Head of caudate nucleus (tissue), 42 donors: ENCODE data around the gene SNX14.
"Not testable (repeated sequence)": the region's sequence is repeated elsewhere in the genome, so short reads cannot be mapped to it uniquely, and the experiment has no call there.

Experiments used
- DNase-seq, 42 donors: peaks; one replicate each; pipeline versions ENCODE4 v3.0.0 to v3.0.0-alpha.2; 2020 to 2021; ENCODE audit warnings: mixed read lengths in 7 of 42
- intact Hi-C: fragments of 100-400 bp; cut with DNase I; formaldehyde crosslinking; loops from one replicate; pipeline ENCODE4 v1.15.0; 2022

SNX14 gene

DNA sequence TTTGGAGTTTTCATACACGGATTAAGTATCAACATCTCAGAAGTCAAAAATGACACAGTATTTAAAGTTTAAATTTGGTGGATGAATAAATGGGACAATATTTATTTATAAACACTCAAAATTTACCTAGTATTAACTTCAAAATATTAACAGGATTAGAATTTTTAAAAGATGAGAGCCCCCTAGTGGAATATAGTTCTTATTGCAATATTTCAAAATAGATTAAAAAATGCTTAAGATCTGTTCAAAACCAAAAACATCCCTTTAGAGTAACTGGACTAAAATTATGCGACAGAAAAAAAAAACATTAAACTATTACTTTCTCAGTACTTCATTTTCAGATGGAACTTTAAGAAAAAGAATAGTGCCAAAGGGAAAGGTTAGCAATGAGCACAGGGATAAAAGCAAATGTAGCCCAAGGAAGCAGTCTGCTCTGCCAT, 56.6 kb downstream of the SNX14 start:
- no peak for DNase-seq
- intact Hi-C loops, result no loop called here

DNA sequence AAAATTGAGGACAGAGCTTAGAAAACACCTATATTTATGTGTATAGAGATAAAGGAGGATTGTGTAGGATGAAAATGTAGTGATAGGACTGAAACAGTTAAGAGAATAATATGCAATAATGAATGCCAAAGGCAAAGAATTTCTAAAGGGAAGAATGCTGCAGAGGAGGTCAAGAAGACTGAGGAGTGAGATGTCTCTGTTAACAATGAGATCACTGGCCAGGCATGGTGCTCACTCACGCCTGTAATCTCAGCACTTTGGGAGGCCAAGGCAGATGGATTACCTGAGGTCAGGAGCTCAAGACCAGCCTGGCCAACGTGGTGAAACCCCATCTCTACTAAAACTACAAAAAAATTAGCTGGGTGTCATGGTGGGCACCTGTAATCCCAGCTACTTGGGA, 69.4 kb downstream of the SNX14 start:
- DNase-seq, intact Hi-C loops: not testable (repeated sequence)

DNA sequence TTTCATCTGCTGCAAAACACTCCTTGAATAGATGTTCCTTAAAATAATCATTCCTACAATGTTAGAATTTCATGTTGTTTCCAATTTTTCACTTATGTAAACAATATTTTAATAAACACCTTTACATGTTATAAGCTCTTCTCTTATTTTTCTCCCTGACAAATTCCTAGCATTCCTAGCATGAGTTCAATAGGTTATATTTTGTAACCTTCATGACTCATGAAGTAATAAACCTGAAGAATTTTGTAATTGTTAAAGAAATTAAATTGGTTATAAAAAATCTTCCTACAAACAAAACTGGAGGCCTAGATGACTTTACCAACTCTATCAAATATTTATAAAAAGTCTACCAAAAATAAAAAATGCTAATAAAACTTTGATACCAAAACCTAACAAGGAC, 77.5 kb downstream of the SNX14 start:
- no peak for DNase-seq
- intact Hi-C loops, result no loop called here

DNA sequence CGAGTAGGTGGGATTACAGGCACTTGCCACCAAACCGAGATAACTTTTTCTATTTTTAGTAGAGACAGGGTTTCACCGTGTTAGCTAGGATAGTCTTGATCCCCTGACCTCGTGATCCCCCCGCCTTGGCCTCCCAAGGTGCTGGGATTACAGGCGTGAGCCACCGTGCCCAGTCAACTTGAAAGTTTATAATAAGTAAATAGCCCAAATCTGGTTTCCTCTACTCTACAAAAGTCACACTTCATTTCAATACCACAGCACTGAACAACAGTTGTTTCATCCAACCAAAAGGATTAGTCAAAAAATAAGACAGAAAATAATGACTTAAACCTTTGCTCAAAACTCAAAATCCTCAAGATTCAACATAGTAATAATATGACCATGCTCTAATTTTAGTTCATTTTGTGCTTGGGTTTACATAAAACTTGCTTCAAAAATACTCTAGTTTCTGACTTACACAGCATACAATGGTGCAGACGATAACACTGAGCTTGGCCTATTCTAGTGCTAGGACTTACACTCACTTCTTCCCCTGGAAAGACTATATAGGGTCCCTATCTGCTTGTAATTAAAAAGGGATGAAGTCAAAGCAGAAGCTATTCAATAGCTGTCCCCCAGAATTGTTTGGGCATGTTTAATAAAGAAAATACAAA, 87.1 kb downstream of the SNX14 start:
- intact Hi-C loops, result no loop called here
- DNase-seq, result no peak

DNA sequence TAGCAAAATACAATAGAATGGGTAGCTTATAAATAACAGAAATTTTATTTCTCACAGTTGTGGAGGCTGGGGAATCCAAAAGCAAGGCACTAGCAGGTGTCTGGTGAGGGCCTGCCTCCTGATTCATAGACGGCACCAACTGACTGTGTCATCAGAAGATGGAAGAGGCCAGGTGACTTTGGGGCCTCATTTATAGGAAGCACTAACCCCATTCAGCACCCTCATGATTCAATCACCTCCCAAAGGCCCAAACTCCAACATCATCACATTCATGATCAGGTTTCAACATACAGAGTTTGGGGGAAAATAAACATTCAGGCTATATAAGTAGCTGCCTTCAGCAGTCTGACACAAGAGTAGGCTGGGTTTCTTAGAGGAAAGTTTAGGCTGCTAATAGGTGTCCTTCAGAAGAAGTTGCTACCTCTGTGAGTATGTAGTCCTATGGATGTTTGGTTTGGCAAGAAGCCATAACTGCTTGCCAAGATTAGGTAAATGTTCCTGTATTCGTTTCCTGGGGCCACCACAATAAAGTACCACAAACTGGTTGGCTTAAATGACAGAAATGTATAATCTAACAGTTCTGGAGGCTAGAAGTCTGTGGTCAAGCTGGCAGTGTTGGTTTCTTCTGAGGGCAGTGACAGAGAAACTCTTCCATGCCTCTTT, 94.9 kb downstream of the SNX14 start:
- intact Hi-C loops, result no loop called here
- DNase-seq, result no peak

DNA sequence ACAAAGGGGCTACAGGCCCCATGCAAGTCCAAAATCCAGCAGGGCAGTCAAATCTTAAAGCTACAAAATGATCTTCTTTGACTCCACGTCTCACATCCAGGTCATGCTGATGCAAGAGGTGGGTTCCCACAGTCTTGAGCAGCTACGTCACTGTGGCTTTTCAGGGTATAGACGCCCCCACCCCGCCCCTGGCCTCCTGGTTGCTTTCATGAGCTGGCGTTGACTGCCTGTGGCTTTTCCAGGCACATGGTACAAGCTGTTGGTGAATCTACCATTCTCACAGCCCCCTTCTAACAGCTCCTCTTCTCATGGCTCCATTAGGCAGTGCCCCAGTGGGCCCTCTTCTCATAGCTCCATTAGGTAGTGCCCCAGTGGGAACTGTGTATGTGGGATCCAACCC, 96.8 kb downstream of the SNX14 start:
- DNase-seq, result no peak
- intact Hi-C loops, result no loop called here

DNA sequence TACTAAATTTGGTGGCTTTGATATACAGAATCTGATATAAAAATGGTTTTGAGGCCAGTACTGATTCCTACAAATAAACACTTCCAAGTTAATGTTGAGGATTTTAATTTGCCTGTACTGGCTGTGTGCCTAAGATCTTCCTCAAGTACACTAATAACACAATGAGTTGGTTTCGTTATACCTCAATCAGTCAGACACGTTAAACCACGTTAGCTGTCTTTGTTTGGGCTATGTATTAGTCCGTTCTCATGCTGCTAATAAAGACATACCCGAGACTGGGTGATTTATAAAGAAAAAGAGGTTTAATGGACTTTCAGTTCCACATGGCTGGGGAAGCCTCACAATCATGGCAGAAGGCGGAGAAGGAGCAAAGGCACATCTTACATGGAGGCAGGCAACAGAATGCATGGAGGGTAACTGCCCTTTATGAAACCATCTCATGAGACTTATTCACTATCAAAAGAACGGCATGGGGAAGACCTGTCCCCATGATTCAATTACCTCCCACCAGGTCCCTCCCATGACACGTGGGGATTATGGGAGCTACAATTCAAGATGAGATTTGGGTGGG, 97.6 kb downstream of the SNX14 start:
- intact Hi-C loops, result no loop called here
- DNase-seq, result no peak

DNA sequence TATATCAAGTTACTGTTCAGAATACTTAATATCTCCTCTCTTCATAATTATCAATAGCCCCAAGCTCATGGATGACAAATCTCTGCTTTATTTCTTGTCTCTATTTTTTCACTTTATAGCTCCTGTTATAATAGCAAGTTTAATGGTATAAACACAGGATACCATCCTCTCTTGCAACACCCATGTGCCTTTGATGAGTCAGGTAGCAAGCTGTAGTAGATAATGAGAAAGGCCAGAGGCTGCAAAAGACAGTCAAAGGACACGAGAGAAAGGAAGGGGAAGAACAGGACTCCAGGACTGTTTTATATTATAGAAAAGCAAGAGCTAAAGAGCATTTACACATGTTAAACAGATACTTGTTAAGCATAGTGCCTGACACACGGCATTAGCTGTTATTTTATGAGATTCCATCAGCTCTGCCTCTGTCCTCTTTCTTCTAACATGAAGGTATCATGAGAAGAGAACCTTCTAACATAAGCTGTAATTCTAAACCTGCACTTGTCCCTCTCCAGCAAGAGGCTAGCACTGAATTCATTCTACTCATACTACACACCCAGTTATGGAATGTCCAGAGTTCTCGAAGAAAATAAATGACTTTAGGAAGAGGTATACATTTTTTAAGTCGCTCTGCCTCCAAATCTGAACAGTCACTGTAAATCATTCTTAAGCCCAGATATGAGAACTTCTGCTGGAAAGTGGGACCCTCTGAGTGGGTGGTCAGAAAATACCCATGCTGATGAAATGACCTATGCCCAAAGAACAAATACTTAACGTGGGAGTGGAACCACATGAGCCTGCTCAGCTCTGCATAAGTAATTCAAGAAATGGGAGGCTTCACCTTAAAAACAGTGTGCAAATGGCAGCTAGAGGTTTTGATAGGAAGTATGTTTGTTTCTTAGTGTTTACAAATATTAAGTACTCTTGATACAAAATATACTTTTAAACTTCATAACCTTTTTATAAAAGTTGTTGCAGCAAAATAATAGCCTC, 98.8 kb downstream of the SNX14 start:
- no peak for DNase-seq
- intact Hi-C loops, result no loop called here

DNA sequence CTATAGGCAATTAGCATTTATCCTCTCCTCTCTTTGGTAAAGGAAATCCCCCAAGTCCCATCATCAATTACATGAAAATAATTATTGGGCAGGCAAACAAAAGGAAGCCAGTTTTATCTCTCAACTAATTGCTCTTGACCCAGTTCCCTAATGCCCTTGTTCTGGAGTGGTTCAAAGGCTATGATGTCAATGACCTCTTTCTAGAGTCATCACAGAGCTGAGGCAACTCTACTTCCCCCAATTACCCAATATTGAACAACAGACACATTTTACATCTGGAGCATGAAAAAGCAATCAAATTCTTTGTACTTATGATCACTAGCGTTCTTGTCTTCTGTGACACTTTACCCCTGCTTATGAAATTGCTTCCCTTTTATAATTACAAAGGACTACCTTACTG, 100.3 kb downstream of the SNX14 start:
- intact Hi-C loops, result no loop called here
- no peak for DNase-seq

DNA sequence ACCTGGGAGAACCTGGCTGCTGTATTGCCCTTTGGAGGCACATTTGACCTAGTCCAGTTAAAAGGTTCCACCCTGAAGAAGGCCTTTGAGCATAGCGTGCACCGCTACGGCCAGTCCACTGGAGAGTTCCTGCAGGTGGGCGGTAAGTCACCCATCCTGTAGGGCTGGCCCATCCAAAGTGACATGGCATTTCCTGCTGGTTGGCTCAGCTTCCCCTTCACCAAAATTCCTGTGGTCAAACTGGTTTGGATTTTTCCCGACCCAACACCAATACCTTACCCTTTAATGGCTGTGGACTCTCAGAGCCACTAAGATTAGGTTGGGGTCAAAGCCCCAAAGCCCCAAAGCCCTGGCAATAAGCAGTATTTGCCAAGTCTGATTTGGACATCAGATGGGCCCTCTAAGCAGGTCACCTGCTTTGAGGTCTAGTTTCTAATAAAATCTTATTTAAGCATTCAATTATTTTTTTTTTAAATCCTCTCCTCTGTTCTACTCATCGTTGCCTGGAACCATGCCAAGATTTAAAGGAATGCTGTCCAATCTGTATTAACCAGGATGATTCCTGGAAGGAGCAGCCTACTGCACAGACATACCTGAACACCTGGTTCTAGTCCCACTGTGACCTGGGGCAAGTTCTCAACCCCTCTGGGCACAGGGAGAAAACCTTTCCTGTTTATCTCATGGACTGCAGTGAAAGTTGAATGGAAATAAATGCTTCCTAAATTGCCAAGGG, 103.0 kb downstream of the SNX14 start:
- intact Hi-C loops, result no loop called here

DNA sequence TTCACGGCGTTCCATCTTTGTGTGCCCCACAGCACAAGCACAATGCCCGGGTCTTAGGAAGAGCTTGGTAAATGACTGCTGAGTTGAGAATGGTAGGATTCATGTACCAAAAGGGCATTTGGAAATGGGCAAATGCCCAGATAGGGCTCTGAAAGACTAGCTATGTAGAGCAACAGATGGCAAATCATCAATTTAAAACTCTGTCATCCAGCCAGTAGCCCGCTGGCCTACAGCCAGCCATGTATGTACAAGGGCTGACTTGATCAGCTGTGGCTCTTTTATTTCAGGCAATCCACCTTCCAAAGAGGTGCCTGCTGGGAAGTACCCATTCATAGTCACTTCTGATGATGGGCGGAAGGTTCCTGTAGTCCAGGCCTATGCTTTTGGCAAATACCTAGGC, 108.7 kb downstream of the SNX14 start:
- DNase-seq, result no peak

More for the DNA sequence above, 103.0 kb downstream of the SNX14 start:
- no peak for DNase-seq

DNA sequence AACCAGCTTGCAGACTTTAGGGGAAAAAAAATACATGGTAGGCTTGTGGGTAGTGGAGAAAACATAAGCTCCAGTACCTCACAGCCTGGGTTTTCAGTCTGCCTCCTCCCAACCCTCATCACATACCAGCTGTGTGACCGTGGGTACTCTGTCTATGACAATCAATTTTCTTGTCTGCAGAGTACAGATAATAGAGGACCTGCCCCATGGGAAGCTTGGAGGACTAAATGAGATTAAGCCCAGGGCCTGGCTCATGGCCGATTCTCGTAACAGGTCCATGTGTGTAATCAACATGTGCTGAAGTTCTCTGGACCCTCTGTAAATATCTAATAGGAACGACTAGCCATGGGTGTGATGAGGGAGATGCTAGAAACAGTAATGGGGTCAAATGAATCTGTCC, 109.8 kb downstream of the SNX14 start:
- no peak for DNase-seq
- intact Hi-C loops, result loop anchor here (2.0 kb wide), 1 partner anchor 129 kb away; no protein-coding TSS in a partner anchor

More for the DNA sequence above, 108.7 kb downstream of the SNX14 start:
- intact Hi-C loops, result no loop called here

DNA sequence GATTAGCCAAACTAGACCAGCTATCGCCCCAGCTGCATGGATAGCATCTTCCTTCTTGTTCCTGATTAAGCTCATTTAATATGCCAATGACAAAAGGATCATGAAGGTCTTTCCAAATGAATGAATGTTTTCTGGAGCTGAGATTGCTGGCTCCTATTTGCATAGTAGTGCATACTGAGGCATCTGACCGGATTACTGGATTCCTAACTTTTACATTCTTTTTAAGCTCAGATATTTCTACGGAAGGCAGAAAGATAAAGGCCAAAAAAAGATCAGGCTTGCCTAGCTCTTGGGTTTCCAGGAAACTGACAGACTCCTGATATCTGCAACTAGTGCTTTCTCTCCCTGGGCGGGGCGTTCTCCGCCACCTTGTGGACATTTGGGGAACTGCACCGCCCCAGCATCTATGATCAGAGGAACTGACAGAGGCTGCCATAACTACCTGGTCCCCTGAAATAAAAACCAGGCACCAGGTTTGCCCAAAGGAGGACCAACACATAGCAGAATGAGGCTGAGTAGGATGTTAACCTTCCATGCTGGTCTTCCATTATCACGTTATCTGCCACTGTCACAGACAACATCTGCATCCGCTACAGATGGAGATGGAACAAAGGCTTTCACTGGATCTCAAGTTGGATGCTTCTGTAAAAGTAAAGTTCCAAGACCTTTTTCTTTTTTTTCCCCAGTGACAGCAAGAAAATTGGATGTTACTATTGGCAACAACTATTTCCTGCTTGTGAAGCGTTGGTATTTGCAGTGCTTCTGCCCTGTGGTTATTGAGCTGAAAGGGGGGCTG, 110.6 kb downstream of the SNX14 start:
- intact Hi-C loops, result loop anchor here (2.0 kb wide), 1 partner anchor 128 kb away; no protein-coding TSS in a partner anchor

DNA sequence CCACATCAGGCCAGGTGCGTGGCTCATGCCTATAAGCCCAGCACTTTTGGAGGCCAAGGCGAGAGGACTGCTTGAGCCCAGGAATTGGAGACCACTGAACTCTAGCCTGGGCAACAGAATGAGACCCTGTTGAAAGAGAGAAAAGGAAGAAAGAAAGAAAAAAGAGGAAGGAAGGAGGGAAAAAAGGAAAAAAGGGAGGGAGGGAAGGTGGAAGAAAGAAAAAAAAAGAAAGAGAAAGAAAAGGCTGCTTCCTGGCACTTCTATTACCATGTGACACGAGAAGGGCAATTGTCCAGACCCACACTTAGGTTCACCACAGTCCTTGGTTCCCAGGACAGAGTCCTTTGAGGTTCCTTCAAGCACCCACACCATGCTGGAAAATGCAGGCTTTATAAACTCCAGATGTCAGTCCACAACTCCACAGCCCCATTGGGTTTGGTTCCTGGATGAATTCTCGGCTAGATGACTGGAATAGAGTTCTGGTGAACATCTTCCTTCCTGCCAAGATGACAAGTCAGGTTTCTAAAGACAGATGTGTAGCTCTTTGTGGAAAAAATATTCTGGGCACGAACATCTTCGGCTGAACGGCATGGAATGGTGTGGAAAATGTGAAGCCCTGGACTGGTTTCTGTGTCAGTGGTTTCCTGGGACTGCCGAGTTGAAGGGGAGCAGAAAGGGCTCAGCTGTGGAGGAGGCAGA, 111.3 kb downstream of the SNX14 start:
- no peak for DNase-seq

More for the DNA sequence above, 110.6 kb downstream of the SNX14 start:
- peak in 41 of 42 donors; percentile 55 to 91 (median 81) for DNase-seq

DNA sequence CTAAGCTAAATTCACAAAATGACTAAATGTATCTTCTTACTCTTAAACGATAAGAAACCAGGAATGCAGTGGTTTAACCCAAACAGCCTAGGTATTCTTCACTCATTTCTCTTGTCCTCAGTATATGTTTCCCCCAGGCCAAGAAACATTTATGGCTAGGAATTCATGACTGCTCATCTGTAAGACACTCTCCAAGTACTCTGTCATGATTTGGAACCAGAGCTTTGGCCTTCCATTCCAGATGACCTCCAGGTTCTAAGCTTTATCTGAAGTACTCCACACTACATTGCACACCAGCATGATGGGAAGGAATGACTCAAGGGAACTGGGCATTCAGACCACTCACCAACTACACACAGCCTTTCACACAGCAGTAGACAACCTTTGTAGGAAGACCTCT, 114.5 kb downstream of the SNX14 start:
- no peak for DNase-seq
- intact Hi-C loops, result no loop called here

More for the DNA sequence above, 111.3 kb downstream of the SNX14 start:
- intact Hi-C loops, result loop anchor here (2.0 kb wide), 1 partner anchor 128 kb away; no protein-coding TSS in a partner anchor

DNA sequence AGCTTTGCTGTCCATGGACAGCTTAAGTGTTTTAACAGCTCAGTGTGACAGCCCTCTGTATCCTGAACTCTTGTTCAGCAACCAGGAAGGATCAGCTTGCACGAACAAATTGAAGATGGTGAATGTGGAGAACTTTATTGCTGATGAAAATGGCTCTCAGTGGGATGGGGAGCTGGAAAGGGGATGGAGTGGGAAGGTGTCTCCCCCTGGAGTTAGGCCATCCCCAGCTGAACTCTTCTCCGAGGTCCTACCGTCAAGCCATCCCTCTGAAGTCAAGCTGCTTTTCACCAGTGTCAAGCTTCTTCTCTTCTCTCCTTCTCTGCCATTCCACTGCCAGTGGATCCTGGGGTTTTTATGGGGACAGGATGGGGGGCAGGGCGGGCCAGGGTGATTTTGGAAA, 117.1 kb downstream of the SNX14 start:
- intact Hi-C loops, result no loop called here
- DNase-seq, result no peak

DNA sequence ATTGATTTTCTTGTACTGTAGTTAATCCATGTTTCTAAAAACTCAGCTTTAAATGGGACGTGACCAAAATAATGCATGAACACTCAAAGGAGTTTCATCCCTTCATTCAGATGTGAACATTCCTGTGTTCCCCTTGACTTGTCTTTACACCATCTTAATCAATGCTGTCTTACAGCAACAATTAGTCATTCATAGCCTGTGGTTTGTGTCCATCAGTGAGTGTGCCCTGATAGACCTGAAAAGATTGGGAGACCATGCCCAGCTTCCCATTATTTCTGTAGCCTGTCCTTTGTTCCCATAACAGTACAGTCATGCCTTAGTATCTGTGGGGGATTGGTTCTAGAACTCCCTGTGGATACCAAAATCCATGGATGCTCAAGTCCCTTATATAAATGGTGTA, 119.9 kb downstream of the SNX14 start:
- DNase-seq, result no peak
- intact Hi-C loops, result no loop called here
